ENCODE data around the gene STX19.
"Not testable (repeated sequence)": the region's sequence is repeated elsewhere in the genome, so short reads cannot be mapped to it uniquely, and the experiment has no call there.

Gene STX19

DNA sequence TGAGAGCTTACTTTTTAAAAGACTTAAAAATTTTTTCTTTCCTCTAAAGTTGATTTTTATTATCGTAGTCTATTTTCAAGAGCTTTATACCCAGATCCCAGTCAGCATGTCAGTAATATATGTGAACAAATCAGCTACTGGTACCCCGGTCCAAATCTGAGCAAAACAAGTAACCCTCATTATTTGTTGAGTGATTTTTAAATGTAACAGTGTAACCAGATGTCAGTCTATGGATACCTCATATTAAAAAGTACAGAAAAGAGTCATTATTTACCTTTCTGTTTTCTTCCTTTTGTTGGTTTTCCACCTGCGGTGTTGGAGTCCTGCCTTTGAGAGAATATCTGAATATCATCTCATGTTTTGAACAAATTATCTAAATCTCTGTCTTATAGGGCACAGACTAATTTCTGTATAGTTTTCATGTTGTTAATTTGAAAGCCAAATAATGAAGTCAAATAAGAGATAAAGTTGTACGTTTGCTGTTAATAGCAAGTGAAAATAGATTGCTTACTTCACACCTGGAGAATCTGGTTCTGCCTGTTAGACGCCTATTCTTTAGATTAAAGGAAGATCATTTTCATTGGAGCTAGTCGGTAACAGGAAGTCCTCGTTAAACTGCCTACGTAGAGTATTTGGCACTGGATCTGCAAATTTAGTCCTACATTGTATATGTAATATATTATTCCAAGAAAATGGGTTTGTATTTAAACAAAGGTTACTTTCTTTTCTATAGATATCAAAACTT, at the start of gene STX19:
STX19 (minus strand) TSS at position 505 of the 745 bp plus-strand sequence. CDS start 13,328 bp downstream, outside the sequence.
- no peak for DNase-seq

GRCh38 chr3:94076055-94076454, 47.7 kb upstream of the STX19 start:
- no peak for DNase-seq

DNA sequence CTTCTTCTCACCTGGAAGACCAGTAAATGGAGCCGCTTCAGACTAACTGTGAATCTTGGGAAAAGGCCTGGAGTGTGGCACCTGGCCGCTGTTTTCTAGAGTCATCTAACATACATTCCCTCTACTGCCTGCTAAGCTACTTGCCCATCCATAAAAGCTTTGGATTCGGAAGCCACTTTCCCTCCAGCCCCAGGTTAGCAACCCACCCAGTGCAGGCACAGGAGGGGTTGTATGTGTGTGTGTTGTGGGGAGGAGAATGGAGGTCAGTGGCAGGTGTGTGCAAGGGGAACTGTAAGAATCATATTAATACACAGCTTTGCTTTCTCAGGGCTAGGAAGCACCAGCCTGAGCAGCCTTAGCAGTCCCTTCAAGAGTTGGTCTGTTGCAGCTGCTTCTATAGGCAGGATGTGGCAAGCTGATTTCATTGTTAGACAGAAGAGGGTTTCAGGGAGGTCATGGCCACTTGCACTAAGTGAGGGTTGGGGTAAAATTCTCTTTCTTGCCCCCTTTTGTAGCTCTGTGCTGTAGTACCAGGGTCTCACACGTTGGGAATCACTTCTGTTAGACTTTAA, 43.4 kb upstream of the STX19 start:
- no peak for DNase-seq

DNA sequence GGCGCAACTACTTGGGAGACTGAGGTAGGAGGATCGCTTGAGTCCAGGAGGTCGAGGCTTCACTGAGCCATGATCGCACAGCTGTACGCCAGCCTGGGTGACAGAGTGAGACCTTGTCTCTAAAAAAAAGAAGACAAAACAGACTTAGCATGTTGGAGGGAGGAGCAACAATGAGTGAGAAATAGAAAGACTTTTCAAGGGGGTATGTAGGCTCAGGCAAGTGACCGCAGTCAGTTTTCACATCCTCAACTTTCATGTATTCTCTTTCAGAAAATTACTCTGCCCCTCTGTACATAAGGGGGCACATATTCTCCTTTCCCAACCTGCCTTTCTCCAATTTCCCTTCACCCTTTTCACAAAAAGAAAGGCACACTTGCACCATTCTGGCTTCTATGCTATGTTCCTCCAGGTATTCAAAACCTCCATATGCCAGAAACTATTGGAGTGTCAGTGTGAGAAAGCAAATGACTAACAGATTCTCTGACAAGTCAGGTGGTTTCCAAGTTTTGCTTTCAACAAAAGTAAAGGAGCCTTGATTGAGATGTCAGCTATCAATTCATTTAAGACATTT, 42.0 kb upstream of the STX19 start:
- DNase-seq = no peak

- DNase-seq = peak; percentile 48
These were observed 40.9 kb upstream of the STX19 start for GRCh38 chr3:94069194-94069813.

DNA sequence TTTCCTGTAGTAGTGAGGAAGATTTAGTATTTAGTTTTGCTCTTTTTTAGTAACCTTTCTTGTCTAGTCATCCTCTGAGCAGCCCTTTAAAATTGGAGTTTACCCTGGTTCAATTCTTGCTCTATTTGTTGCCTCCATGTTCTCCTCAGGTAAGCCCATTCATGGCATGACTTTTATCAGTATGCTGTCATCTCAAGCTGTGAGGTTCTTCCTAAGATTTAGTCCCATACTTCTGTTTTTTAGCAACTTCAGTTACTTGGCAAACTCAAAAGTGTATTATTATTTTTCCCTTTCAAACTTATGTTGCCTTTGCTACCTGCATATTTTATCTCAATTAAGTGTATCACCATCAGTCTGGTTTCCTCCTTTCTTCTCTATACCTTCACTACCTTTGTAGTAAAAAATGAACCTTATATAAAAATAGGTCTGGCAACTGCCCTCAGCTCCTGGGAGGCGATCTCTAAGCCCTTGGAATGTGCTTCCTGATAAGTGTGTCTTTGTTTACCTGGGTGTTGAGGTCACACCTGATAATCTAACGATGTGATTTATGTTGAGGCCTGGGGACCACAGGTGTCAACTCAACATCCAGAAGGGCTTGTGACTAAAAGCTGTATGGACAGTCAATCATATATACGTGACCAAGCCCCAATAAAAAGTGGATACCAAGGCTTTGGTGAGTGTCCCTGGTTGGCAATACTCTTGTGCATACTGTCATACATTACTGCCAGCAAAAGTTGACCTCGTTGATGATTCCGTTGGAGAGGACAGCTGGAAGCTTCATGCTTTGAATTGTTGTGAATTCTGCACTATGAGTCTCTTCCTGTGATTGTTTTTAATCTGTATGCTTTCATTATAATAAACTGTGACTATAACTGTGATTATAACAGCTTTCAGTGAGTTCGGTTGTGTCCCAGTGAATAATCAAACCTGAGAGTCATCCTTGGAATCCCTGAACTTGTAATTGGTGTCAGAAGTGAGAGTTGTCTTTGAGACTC, 38.4 kb upstream of the STX19 start:
- no peak for DNase-seq

GRCh38 chr3:94065819-94066480, 37.6 kb upstream of the STX19 start:
- DNase-seq = peak; percentile 21

DNA sequence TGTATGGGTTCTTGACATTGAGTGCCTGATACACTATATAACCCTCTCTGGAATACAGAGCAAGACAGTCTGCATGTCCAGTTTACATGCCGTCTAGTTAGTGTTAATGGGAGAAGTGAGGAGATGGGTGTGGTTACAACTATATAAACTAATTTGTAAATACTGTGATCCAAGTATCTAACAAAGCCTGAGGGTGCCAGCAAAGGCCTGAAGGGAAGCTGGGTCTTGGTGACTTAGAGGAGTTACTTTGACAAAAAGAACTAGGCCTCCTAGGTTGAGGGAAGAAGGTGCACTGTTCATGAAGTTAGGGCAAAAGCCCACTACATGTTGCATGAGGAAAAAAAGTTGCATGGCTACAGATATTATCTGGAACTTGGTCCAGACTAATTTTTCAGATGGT, 36.7 kb upstream of the STX19 start:
- no peak for DNase-seq

DNA sequence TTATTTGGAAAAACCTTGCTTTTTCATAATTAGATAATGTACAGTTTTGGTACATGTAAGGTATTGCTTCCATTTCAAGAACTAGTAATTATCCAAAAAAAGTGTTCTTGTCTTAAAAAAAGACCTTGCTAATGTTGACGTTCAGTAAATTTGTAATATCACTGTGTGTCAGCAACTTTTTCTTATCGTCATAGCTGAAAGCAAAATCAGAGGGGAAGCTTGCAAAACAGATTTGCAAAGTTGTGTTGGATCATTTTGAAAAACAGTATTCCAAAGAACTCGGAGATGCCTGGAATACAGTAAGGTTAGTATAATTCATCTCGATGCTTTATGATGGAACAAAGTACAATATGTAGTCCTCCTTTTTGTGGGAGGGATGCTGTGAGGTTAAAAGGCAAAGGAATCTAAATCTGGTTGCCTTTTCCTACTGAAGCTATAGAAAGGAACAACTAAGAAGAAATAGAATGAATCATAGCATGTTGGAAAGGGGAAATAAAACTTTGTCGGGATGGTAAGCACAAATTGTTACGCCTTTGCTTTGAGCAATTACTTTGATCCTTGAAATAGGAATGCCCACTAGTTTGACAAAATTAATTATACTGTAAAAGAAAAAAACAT, 36.0 kb upstream of the STX19 start:
- peak; percentile 68 for DNase-seq

DNA sequence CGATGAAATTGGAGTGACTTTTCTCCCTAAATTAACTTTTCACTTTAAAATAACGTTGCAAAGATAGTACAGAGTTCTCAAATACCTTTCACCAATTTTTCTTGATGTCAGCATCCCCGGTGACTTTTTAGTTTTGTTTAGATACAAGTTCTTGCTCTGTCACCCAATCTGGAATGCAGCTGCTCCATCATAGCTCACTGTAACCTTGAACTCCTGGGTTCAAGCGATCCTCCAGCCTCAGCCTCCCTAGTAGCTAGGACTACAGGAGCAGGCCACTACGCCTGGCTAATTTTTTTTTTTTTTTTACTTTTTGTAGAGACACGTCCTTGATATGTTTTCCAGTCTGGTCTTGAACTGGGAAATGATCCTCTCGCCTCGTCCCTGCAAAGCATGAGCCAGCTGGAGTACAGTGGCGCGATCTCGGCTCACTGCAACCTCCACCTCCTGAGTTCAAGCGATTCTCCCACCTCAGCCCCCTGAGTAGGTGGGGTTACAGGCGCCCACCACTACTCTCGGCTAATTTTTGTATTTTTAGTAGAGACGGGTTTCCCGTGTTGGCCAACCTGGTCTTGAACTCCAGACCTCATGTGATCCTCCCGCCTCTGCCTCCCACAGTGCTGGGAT, 35.2 kb upstream of the STX19 start:
- DNase-seq = peak; percentile 5

- peak; percentile 98 for DNase-seq
These were observed 34.4 kb upstream of the STX19 start, which contains the start of the genes DHFR2 and NSUN3 for GRCh38 chr3:94062513-94063404. Gene DHFR2, minus strand, starts transcription at chr3:94062916. Its CDS starts 1,405 bp downstream, at chr3:94061511. Gene NSUN3, plus strand, starts transcription at chr3:94063061. Its CDS starts 66 bp downstream, at chr3:94063127.

GRCh38 chr3:94061297-94061696, 32.9 kb upstream of the STX19 start:
- DNase-seq = no peak

DNA sequence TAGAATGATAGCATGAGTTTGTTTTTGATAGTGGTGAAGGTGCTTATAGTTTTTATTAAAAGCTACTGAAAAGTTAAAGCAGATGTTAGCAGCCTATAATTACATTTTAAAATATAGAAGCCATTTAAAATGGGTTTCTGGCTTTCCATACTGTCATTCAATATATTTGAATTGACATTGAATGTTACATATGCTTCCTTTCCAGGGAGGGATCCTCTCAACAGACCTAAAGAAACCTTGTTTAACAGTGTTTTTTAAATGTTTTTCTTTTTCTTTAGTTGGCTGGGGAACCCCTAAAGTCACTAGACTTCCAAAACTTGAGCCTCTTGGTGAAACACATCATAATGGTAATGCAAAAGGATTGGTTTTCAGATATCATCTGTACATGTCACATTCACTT, 22.1 kb upstream of the STX19 start:
- no peak for DNase-seq

- no peak for DNase-seq
These were observed 20.9 kb upstream of the STX19 start for GRCh38 chr3:94049267-94049666.

- DNase-seq = no peak
These were observed 18.1 kb upstream of the STX19 start for GRCh38 chr3:94046533-94046932.

DNA sequence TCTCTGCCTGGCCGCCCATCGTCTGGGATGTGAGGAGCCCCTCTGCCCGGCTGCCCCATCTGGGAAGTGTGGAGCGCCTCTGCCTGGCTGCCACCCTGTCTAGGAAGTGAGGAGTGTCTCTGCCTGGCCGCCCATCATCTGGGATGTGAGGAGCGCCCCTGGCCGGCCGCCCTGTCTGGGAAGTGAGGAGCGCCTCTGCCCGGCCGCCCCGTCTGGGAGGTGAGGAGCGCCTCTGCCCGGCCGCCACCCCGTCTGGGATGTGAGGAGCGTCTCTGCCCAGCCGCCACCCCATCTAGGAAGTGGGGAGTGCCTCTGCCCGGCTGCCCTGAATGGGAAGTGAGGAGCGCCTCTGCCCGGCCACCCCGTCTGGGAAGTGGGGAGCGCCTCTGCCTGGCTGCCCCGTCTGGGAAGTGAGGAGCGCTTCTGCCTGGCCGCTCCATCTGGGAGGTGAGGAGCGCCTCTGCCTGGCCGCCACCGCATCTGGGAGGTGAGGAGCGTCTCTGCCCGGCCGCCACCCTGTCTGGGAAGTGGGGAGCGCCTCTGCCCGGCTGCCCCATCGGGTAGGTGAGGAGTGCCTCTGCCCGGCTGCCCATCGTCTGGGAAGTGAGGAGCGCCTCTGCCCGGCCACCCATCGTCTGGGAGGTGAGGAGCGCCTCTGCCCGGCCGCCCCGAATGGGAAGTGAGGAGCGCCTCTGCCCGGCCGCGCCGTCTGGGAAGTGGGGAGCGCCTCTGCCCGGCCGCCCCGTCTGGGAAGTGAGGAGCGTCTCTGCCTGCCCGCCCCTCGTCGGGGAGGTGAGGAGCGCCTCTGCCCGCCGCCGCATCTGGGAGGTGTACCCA, 15.9 kb upstream of the STX19 start:
- DNase-seq = not testable (repeated sequence)

- DNase-seq = no peak
These were observed 14.9 kb upstream of the STX19 start for GRCh38 chr3:94043285-94043684.

DNA sequence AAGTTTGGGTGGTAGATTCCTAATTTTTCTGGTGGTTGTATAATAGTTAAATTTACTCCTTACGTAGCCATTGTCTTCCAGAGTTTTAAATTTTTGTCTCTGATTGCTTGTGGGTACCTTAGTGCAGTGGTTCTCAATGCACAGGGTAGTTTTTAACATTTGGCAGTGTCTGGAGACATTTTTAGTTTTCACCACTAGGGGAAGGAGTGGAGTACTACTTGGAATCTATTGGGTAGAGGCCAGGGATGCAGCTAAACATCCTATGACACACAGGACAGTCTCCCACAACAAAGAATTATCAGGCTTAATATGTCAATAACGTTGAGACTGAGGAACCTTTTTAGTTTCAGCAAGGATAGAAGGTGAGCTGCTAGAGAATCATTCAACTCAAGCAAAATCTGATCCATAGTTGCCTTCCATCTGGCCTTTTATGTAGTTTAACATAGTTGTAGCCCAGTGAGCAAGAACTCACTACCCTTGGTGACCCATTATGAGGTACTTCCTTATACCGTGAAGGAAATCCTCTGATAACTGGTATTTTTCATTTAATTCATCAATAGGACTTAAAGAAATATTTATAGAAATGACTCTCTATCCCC, 8.6 kb upstream of the STX19 start:
- DNase-seq = peak; percentile 27

Measured in suppressor macrophage treated with lipopolysaccharide for 4 hours (primary cell).